NCI-H2196 (cell line): Measurements from ENCODE around the gene TAF4B.
A peak's percentile ranks its signal among the peaks of the same experiment; 100 is the strongest.

ENCODE experiments used
- DNase-seq: peaks from one replicate; lab custom pipeline; 2025; ENCODE audit not compliant: unreplicated experiment; lab: John Stamatoyannopoulos, UW

TAF4B gene

GRCh38 chr18:26304511-26304910, 78.3 kb downstream of the TAF4B start:
- no peak for DNase-seq

- peak; percentile 65 for DNase-seq
Measured at GRCh38 chr18:26307161-26307773, 81.0 kb downstream of the TAF4B start.

- DNase-seq, result no peak
Measured at GRCh38 chr18:26309281-26309680, 83.0 kb downstream of the TAF4B start.

- DNase-seq, result no peak
Measured at GRCh38 chr18:26312199-26312598, 86.0 kb downstream of the TAF4B start.

GRCh38 chr18:26317398-26317797, 91.2 kb downstream of the TAF4B start:
- no peak for DNase-seq

- DNase-seq, result no peak
Measured at GRCh38 chr18:26320686-26321085, 94.4 kb downstream of the TAF4B start.

- no peak for DNase-seq
Measured at GRCh38 chr18:26322890-26323653, 96.8 kb downstream of the TAF4B start.

GRCh38 chr18:26325771-26326170, 99.5 kb downstream of the TAF4B start:
- no peak for DNase-seq

GRCh38 chr18:26327062-26327461, 100.8 kb downstream of the TAF4B start:
- DNase-seq, result no peak

GRCh38 chr18:26332991-26333390, 106.7 kb downstream of the TAF4B start:
- no peak for DNase-seq

- no peak for DNase-seq
Measured at GRCh38 chr18:26335156-26335555, 108.9 kb downstream of the TAF4B start.

- DNase-seq, result no peak
Measured at GRCh38 chr18:26335571-26336487, 109.6 kb downstream of the TAF4B start.

GRCh38 chr18:26336572-26336971, 110.3 kb downstream of the TAF4B start:
- no peak for DNase-seq

- DNase-seq, result peak; percentile 28
Measured at GRCh38 chr18:26342646-26343045, 116.4 kb downstream of the TAF4B start.

GRCh38 chr18:26350961-26351360, 124.7 kb downstream of the TAF4B start:
- DNase-seq, result no peak

GRCh38 chr18:26356045-26356785, 130.0 kb downstream of the TAF4B start:
- no peak for DNase-seq

GRCh38 chr18:26357960-26358359, 131.7 kb downstream of the TAF4B start:
- DNase-seq, result no peak

GRCh38 chr18:26362021-26362420, 135.8 kb downstream of the TAF4B start:
- DNase-seq, result no peak

GRCh38 chr18:26367425-26367824, 141.2 kb downstream of the TAF4B start:
- no peak for DNase-seq

- DNase-seq, result no peak
Measured at GRCh38 chr18:26370037-26370436, 143.8 kb downstream of the TAF4B start.

- DNase-seq, result no peak
Measured at GRCh38 chr18:26376105-26376504, 149.9 kb downstream of the TAF4B start.
